Keratinocyte (primary cell): ENCODE measurements around the gene USP16.

Source experiments
- EZH2 ChIP-seq: IDR thresholded peaks from one replicate; pipeline ENCODE4 v1.6.1; 2012; ENCODE audit warnings: inconsistent platforms, mild to moderate bottlenecking, low read length, moderate library complexity
- TF ChIP-seq, protein P1 (sequence below), 3 experiments: IDR thresholded peaks in 1 of 3; conservative IDR thresholded peaks in 1 of 3; optimal IDR thresholded peaks in 1 of 3; 2 replicates in 2 of 3; 3 replicates in 1 of 3; pipeline versions ENCODE3 to v1.5.1; 2011; ENCODE audit warnings: low read length in 3 of 3, mild to moderate bottlenecking in 3 of 3, moderate library complexity in 2 of 3, control low read depth in 1 of 3, inconsistent platforms in 1 of 3; ENCODE audit not compliant: insufficient read depth in 2 of 3; ENCODE audit errors: extremely low read depth in 1 of 3

DNA sequence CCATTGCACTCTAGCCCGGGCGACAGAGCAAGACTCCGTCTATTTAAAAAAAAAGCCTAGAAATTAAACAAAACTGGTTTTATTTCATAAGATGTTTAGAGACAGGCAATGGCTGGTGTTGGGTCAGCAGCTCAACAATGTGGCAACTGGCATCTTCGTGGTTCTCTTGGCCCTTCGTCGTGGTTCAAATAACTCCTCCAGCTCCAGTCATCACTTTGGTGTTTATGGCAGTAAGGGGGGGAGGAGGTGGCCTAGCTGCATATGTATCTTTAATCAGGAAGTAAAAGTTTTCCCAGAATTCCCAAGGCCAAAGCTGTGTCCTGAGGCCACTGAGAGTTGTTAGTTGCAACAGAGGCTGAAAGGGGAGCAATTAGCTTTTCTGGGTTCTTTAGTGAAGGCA, 18.8 kb upstream of the USP16 start:
- TF ChIP-seq, protein P1, sequence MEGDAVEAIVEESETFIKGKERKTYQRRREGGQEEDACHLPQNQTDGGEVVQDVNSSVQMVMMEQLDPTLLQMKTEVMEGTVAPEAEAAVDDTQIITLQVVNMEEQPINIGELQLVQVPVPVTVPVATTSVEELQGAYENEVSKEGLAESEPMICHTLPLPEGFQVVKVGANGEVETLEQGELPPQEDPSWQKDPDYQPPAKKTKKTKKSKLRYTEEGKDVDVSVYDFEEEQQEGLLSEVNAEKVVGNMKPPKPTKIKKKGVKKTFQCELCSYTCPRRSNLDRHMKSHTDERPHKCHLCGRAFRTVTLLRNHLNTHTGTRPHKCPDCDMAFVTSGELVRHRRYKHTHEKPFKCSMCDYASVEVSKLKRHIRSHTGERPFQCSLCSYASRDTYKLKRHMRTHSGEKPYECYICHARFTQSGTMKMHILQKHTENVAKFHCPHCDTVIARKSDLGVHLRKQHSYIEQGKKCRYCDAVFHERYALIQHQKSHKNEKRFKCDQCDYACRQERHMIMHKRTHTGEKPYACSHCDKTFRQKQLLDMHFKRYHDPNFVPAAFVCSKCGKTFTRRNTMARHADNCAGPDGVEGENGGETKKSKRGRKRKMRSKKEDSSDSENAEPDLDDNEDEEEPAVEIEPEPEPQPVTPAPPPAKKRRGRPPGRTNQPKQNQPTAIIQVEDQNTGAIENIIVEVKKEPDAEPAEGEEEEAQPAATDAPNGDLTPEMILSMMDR (optimal IDR thresholded peaks at IDR 0.05 in 1 of 3, IDR thresholded peaks at IDR 0.05 in 1 of 3, conservative IDR thresholded peaks at IDR 0.05 in 1 of 3; ENCODE audit: extremely low read depth in 1 of 3, insufficient read depth in 2 of 3, low read length in 3 of 3), result no peak
- no peak for TF ChIP-seq EZH2
